ENCODE results near the gene RBM20. TPM values are rescaled to one million over a fixed set of nuclear protein-coding genes. Genes with fewer than 3 reads are reported as not detected.

RBM20 gene
- polyA plus RNA-seq, 3 donors: not detected

GRCh38 chr10:110784198-110784597, 140.1 kb downstream of the RBM20 start:
- Histone ChIP-seq H3K4me2 (replicated peaks; ENCODE audit: extremely low read depth, low read length, poor library complexity, severe bottlenecking) (no peak overlapping the region), H3K27me3 (ENCODE audit: control insufficient read depth in 2 of 2, insufficient read depth in 2 of 2, low read length in 2 of 2) (no peaks in the 10 kb centered on the region), H4K20me1 (ENCODE audit: insufficient read depth, low read length) (no peaks in the 10 kb centered on the region), H3K27ac (ENCODE audit: low read depth in 1 of 2, low read length in 2 of 2) (no peak overlapping the region), H2AFZ (ENCODE audit: insufficient read depth, low read depth, low read length, poor library complexity, severe bottlenecking) (no peak overlapping the region), H3K4me1 (ENCODE audit: control insufficient read depth in 1 of 2, insufficient read depth in 2 of 2, low read length in 2 of 2) (no peaks in the 10 kb centered on the region), H3K36me3 (replicated peaks in 1 of 2; ENCODE audit: control insufficient read depth in 1 of 2, insufficient read depth in 2 of 2, low read length in 2 of 2) (no peaks in the 10 kb centered on the region), H3K4me3 (replicated peaks in 1 of 3; ENCODE audit: low read depth in 2 of 3, low read length in 3 of 3) (no peak overlapping the region), H3K79me2 (ENCODE audit: insufficient read depth, low read length) (no peaks in the 10 kb centered on the region), H3K9ac (ENCODE audit: insufficient read depth, low read length, poor library complexity, severe bottlenecking) (no peak overlapping the region), H3K9me3 (replicated peaks in 1 of 2; ENCODE audit: control insufficient read depth in 1 of 2, insufficient read depth in 1 of 2, low read length in 2 of 2) (no peaks in the 10 kb centered on the region)
- no peak for DNase-seq
- Mint-ChIP-seq H3K27me3 (ENCODE audit: low read depth in 3 of 3) (peaks cover 0 to 6% (median 1%) of the 10 kb centered on the region in 3 donors), H3K4me3 (no peak overlapping the region), H3K27ac (peak overlapping the region in 1 of 7 donors; percentile 28), H3K4me1 (no peaks in the 10 kb centered on the region), H3K9me3 (no peaks in the 10 kb centered on the region), H3K36me3 (no peaks in the 10 kb centered on the region)
- intact Hi-C loops (cut with micrococcal nuclease): no loop called here
- 98% methylated on average over 5 of the region's 6 CpGs for WGBS (ENCODE audit: insufficient coverage)
- TF ChIP-seq CTCF (IDR thresholded peaks at IDR 0.05): no peak

- Histone ChIP-seq H3K4me2 (replicated peaks; ENCODE audit: extremely low read depth, low read length, poor library complexity, severe bottlenecking) (no peak overlapping the region), H3K9ac (ENCODE audit: insufficient read depth, low read length, poor library complexity, severe bottlenecking) (no peak overlapping the region), H3K27ac (ENCODE audit: low read depth in 1 of 2, low read length in 2 of 2) (no peak overlapping the region), H3K79me2 (ENCODE audit: insufficient read depth, low read length) (no peaks in the 10 kb centered on the region), H2AFZ (ENCODE audit: insufficient read depth, low read depth, low read length, poor library complexity, severe bottlenecking) (no peak overlapping the region), H3K4me1 (ENCODE audit: control insufficient read depth in 1 of 2, insufficient read depth in 2 of 2, low read length in 2 of 2) (no peaks in the 10 kb centered on the region), H3K27me3 (ENCODE audit: control insufficient read depth in 2 of 2, insufficient read depth in 2 of 2, low read length in 2 of 2) (no peaks in the 10 kb centered on the region), H3K9me3 (replicated peaks in 1 of 2; ENCODE audit: control insufficient read depth in 1 of 2, insufficient read depth in 1 of 2, low read length in 2 of 2) (no peaks in the 10 kb centered on the region), H3K4me3 (replicated peaks in 1 of 3; ENCODE audit: low read depth in 2 of 3, low read length in 3 of 3) (no peak overlapping the region), H3K36me3 (replicated peaks in 1 of 2; ENCODE audit: control insufficient read depth in 1 of 2, insufficient read depth in 2 of 2, low read length in 2 of 2) (no peaks in the 10 kb centered on the region), H4K20me1 (ENCODE audit: insufficient read depth, low read length) (no peaks in the 10 kb centered on the region)
- Mint-ChIP-seq H3K4me1 (no peaks in the 10 kb centered on the region), H3K27me3 (ENCODE audit: low read depth in 3 of 3) (peaks cover 0 to 3% (median 2%) of the 10 kb centered on the region in 3 donors), H3K27ac (peak overlapping the region in 1 of 7 donors; percentile 15), H3K36me3 (no peaks in the 10 kb centered on the region), H3K4me3 (no peak overlapping the region), H3K9me3 (no peaks in the 10 kb centered on the region)
- no peak for DNase-seq
- intact Hi-C loops (cut with micrococcal nuclease): no loop called here
- no peak for TF ChIP-seq CTCF (IDR thresholded peaks at IDR 0.05)
- WGBS (ENCODE audit: insufficient coverage): 64% methylated on average over 8 of the region's 8 CpGs
Measured at GRCh38 chr10:110786172-110786571, 142.0 kb downstream of the RBM20 start.

Data from CD14-positive monocyte (primary cell).